HTERT RPE-1 (cell line): ENCODE data around the gene NLGN3.

Experiments
- in situ Hi-C: fragments of 300-500 bp; cut with MboI; formaldehyde crosslinking; loops from 4 replicates; pipeline ENCODE4 v1.14.3; 2020; ENCODE audit warnings: low sequenced_read_pairs

NLGN3 gene

GRCh38 chrX:71118032-71118984 is 26.3 kb upstream of the NLGN3 start, which contains the start of gene MED12:
TSS of gene MED12 (plus strand) at chrX:71118596. CDS start at chrX:71118755, 159 bp downstream.
- in situ Hi-C loops: no loop called here

GRCh38 chrX:71118985-71119535 is 25.6 kb upstream of the NLGN3 start:
- in situ Hi-C loops: no loop called here

- in situ Hi-C loops: no loop called here
These were observed 16.3 kb upstream of the NLGN3 start for GRCh38 chrX:71128166-71128833.

GRCh38 chrX:71128915-71129765 is 15.5 kb upstream of the NLGN3 start:
- in situ Hi-C loops: no loop called here

GRCh38 chrX:71131510-71131909 is 13.1 kb upstream of the NLGN3 start:
- in situ Hi-C loops: no loop called here

GRCh38 chrX:71140440-71140839 is 4.2 kb upstream of the NLGN3 start:
- in situ Hi-C loops: no loop called here

- in situ Hi-C loops: no loop called here
These were observed 1.1 kb upstream of the NLGN3 start for GRCh38 chrX:71143508-71143907.

GRCh38 chrX:71147496-71148277 is 3.0 kb downstream of the NLGN3 start:
- in situ Hi-C loops: no loop called here

GRCh38 chrX:71148278-71148663 is 3.6 kb downstream of the NLGN3 start:
- in situ Hi-C loops: no loop called here

GRCh38 chrX:71151366-71151765 is 6.7 kb downstream of the NLGN3 start:
- in situ Hi-C loops: no loop called here

GRCh38 chrX:71154196-71154595 is 9.6 kb downstream of the NLGN3 start:
- in situ Hi-C loops: no loop called here

- in situ Hi-C loops: no loop called here
These were observed 10.0 kb downstream of the NLGN3 start for GRCh38 chrX:71154641-71155040.

GRCh38 chrX:71158603-71159002 is 14.0 kb downstream of the NLGN3 start:
- in situ Hi-C loops: no loop called here

- in situ Hi-C loops: no loop called here
These were observed 14.7 kb downstream of the NLGN3 start for GRCh38 chrX:71159335-71159734.

- in situ Hi-C loops: no loop called here
These were observed 15.8 kb downstream of the NLGN3 start for GRCh38 chrX:71160475-71160874.

- in situ Hi-C loops: no loop called here
These were observed 18.3 kb downstream of the NLGN3 start for GRCh38 chrX:71162981-71163380.

- in situ Hi-C loops: no loop called here
These were observed 19.4 kb downstream of the NLGN3 start for GRCh38 chrX:71164071-71164470.

- in situ Hi-C loops: no loop called here
These were observed 21.8 kb downstream of the NLGN3 start for GRCh38 chrX:71166461-71166860.

GRCh38 chrX:71167031-71167781 is 22.6 kb downstream of the NLGN3 start:
- in situ Hi-C loops: no loop called here
